Caco-2 (cell line): ENCODE results near the gene ME3. TPM values are rescaled to one million over a fixed set of nuclear protein-coding genes. Genes with fewer than 3 reads are reported as not detected.

Experiments used
- BruUV-seq: library from RNA; stranded (reverse); fragments of 400-500 nt; replicated peaks from 2 replicates; lab custom pipeline; 2021; lab: Mats Ljungman, UMichigan
- CTCF ChIA-PET: fragments of 300-600 bp; sonication (Branson Sonifier 250); formaldehyde crosslinking; loops from one replicate; lab custom pipeline; 2022; ENCODE audit warnings: antibody characterized with exemption; lab: Charles Lee
- POLR2A ChIA-PET: fragments of 300-600 bp; sonication (Branson Sonifier 250); formaldehyde crosslinking; loops from one replicate; lab custom pipeline; 2022; ENCODE audit warnings: antibody characterized with exemption; lab: Charles Lee
- DNase-seq, 2 experiments: peaks; one replicate each; pipeline versions ENCODE4 v3.0.0 to v3.0.0-alpha.2; 2020 to 2022
- H3K27me3 ChIP-seq: replicated peaks from 2 replicates; pipeline ENCODE4 v1.6.0; 2011; ENCODE audit warnings: low read length; ENCODE audit not compliant: control insufficient read depth, insufficient read depth
- H3K36me3 ChIP-seq: 2 replicates; pipeline ENCODE4 v1.5.1; 2011; ENCODE audit warnings: low read length; ENCODE audit not compliant: control insufficient read depth, insufficient read depth
- H3K4me1 ChIP-seq: fragments of 250-450 bp; sonication (Bioruptor Pico); 2 replicates; pipeline ENCODE4 v1.5.1; 2020; ENCODE audit warnings: mild to moderate bottlenecking
- H3K4me3 ChIP-seq: 2 replicates; pipeline ENCODE4 v1.5.1; 2011; ENCODE audit warnings: low read depth, mild to moderate bottlenecking, control low read depth, low read length
- H3K9me3 ChIP-seq: fragments of 250-450 bp; sonication (Bioruptor Pico); 2 replicates; pipeline ENCODE4 v1.5.1; 2020; ENCODE audit warnings: mild to moderate bottlenecking, moderate library complexity
- H3K27ac Mint-ChIP-seq: one replicate; pipeline ENCODE4 v1.8.0; 2022; ENCODE audit warnings: mixed read lengths; ENCODE audit not compliant: unreplicated experiment
- H3K27me3 Mint-ChIP-seq: one replicate; pipeline ENCODE4 v1.8.0; 2022; ENCODE audit warnings: mixed read lengths; ENCODE audit not compliant: insufficient read depth, unreplicated experiment
- H3K36me3 Mint-ChIP-seq: one replicate; pipeline ENCODE4 v1.8.0; 2022; ENCODE audit warnings: mild to moderate bottlenecking, mixed read lengths; ENCODE audit not compliant: insufficient read depth, unreplicated experiment
- H3K4me1 Mint-ChIP-seq: one replicate; pipeline ENCODE4 v1.8.0; 2022; ENCODE audit warnings: low read depth, mixed read lengths; ENCODE audit not compliant: unreplicated experiment
- H3K4me3 Mint-ChIP-seq: one replicate; pipeline ENCODE4 v1.8.0; 2022; ENCODE audit warnings: mild to moderate bottlenecking, moderate library complexity, mixed read lengths; ENCODE audit not compliant: unreplicated experiment
- H3K9me3 Mint-ChIP-seq: one replicate; pipeline ENCODE4 v1.8.0; 2022; ENCODE audit warnings: mixed read lengths; ENCODE audit not compliant: unreplicated experiment
- CTCF ChIP-seq, 2 experiments: fragments of 200-600 bp in 1 of 2; IDR thresholded peaks; 1 replicate in 1 of 2; 2 replicates in 1 of 2; pipeline versions ENCODE4 v1.5.1 to v1.8.0; 2011 to 2022; ENCODE audit warnings: antibody characterized with exemption in 1 of 2, control low read depth in 1 of 2, inconsistent platforms in 1 of 2, low read depth in 1 of 2, low read length in 1 of 2, mild to moderate bottlenecking in 1 of 2, moderate library complexity in 1 of 2; ENCODE audit not compliant: insufficient read depth in 1 of 2, severe bottlenecking in 1 of 2, unreplicated experiment in 1 of 2
- intact Hi-C: fragments of 100-400 bp; cut with micrococcal nuclease; formaldehyde crosslinking; loops from one replicate; pipeline ENCODE4 v1.10.0; 2022; ENCODE audit not compliant: unreplicated experiment
- total RNA-seq: library from RNA; stranded (reverse); gene quantifications from 2 replicates; pipeline ENCODE4 v1.2.3, GENCODE V29; 2022

The ME3 gene
- total RNA-seq, 1 experiment from 2014 or later = 32.8 TPM

DNA sequence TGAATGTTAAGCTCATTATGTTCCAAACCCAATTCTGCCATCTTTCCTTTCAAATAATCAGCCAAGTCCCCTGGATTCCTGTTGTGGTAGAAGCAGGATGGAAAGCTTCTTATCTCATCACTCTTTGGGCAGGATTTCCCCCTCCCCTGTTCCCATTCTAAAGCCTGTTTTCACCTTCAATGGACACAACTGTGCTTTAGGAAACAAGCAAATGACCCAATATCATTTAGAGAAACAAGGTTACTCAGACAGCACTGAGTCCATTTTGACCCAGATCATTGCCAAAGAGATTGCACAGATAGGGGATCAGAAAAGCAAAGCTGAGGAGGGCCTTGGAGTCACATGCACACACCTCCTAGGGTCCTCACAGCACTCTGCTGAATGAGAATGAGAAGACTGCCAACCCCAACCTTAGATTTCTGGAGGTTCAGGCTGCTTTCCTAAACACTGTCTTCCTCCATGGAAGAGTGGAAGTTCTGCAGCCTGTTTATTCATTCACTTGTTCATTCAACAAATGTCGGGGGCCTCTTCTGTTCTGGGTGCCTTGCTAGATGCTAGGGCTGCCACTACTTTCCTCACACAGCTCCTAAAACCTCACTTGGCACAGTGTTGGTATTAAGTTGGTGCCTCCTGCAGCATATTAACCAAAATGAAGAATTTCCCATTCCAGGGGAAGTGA lies 95.3 kb downstream of the ME3 start:
- POLR2A ChIA-PET = no interaction called here
- no peaks in the 10 kb centered on the region for H3K9me3 ChIP-seq

DNA sequence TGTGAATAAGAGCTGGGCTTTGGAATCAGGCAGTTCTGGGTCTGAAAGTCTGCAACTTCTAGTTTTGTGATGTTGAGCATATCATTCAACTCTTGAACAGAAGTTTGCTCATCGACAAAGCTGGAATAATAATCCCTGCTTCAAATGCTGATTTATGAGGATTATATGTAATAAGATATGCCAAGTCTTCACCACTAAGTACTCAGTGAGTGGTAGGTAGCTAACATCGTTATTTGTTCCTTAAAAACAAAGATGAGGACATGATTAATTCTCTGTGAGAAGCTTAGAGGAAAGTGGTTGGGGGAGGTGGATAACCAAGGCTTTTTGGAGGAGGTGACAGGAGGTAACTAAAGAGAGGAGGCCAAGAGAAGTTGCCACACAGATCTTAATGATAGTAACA lies 96.5 kb downstream of the ME3 start:
- DNase-seq = no peak
- Mint-ChIP-seq H3K4me3 (no peak overlapping the region), H3K36me3 (peaks cover 6% of the 10 kb centered on the region), H3K4me1 (peaks cover 20% of the 10 kb centered on the region), H3K27me3 (no peaks in the 10 kb centered on the region), H3K27ac (no peak overlapping the region), H3K9me3 (no peaks in the 10 kb centered on the region)
- ChIA-PET CTCF (interaction anchor here (1.0 kb wide), 1 partner anchor 32 kb away, joined by 4 read pairs; no protein-coding TSS in a partner anchor), POLR2A (no interaction called here)
- Histone ChIP-seq H3K36me3 (no peaks in the 10 kb centered on the region), H3K4me1 (peaks cover 41% of the 10 kb centered on the region), H3K4me3 (no peak overlapping the region), H3K9me3 (no peaks in the 10 kb centered on the region), H3K27me3 (no peaks in the 10 kb centered on the region)
- no TSS peak for BruUV-seq
- intact Hi-C loops = no loop called here
- TF ChIP-seq CTCF (IDR thresholded peaks at IDR 0.05; ENCODE audit: insufficient read depth in 1 of 2, low read depth in 1 of 2, low read length in 1 of 2, severe bottlenecking in 1 of 2, unreplicated experiment in 1 of 2) = no peak

More for the DNA sequence above, 95.3 kb downstream of the ME3 start:
- Mint-ChIP-seq H3K4me1 (peaks cover 18% of the 10 kb centered on the region), H3K27ac (no peak overlapping the region), H3K9me3 (no peaks in the 10 kb centered on the region), H3K4me3 (no peak overlapping the region), H3K27me3 (no peaks in the 10 kb centered on the region), H3K36me3 (peaks cover 6% of the 10 kb centered on the region)
- Histone ChIP-seq H3K4me1 (peaks cover 41% of the 10 kb centered on the region), H3K4me3 (no peak overlapping the region), H3K27me3 (no peaks in the 10 kb centered on the region), H3K36me3 (no peaks in the 10 kb centered on the region)
- CTCF ChIA-PET = no interaction called here
- DNase-seq = no peak
- no TSS peak for BruUV-seq
- intact Hi-C loops = no loop called here
- no peak for TF ChIP-seq CTCF (IDR thresholded peaks at IDR 0.05; ENCODE audit: insufficient read depth in 1 of 2, low read depth in 1 of 2, low read length in 1 of 2, severe bottlenecking in 1 of 2, unreplicated experiment in 1 of 2)

GRCh38 chr11:86575208-86575855 lies 97.1 kb downstream of the ME3 start:
- CTCF ChIA-PET = interaction anchor here (1.0 kb wide), 1 partner anchor 33 kb away, joined by 4 read pairs; no protein-coding TSS in a partner anchor
- Mint-ChIP-seq H3K36me3 (peaks cover 6% of the 10 kb centered on the region), H3K4me1 (peaks cover 25% of the 10 kb centered on the region), H3K27ac (no peak overlapping the region), H3K27me3 (no peaks in the 10 kb centered on the region), H3K4me3 (no peak overlapping the region), H3K9me3 (no peaks in the 10 kb centered on the region)
- H3K27me3 ChIP-seq = no peaks in the 10 kb centered on the region
- peaks cover 41% of the 10 kb centered on the region for H3K4me1 ChIP-seq
- DNase-seq = no peak
- intact Hi-C loops = no loop called here
- no peak for TF ChIP-seq CTCF (IDR thresholded peaks at IDR 0.05; ENCODE audit: insufficient read depth in 1 of 2, low read depth in 1 of 2, low read length in 1 of 2, severe bottlenecking in 1 of 2, unreplicated experiment in 1 of 2)
- no peaks in the 10 kb centered on the region for H3K9me3 ChIP-seq
- POLR2A ChIA-PET = no interaction called here
- no TSS peak for BruUV-seq
- no peaks in the 10 kb centered on the region for H3K36me3 ChIP-seq
- no peak overlapping the region for H3K4me3 ChIP-seq
